Activated T-cell treated with anti-CD3 and anti-CD28 coated beads, Interleukin-2, amount 50 U/mL, for 72 hours (primary cell): ENCODE data around the gene TKTL1. TPM values are rescaled to one million over a fixed set of nuclear protein-coding genes. Genes with fewer than 3 reads are reported as not detected.

Source experiments
- ATAC-seq, 2 donors: fragments of 150-1000 bp; cut with Tn5 transposase; replicated peaks in 1 of 2; 2 replicates each; pipeline ENCODE4 v1.10.0; 2021; ENCODE audit warnings: moderate library complexity in 2 of 2, mild to moderate bottlenecking in 1 of 2
- DNase-seq, 2 donors: peaks; one replicate each; pipeline ENCODE4 v3.0.0; 2021 to 2022; ENCODE audit warnings: mixed read lengths in 1 of 2
- H3K27ac Mint-ChIP-seq: one replicate; pipeline ENCODE4 v1.8.0; 2022; ENCODE audit warnings: mild to moderate bottlenecking, moderate library complexity, mixed read lengths
- H3K27me3 Mint-ChIP-seq: one replicate; pipeline ENCODE4 v1.8.0; 2022; ENCODE audit warnings: low read depth, mixed read lengths
- H3K36me3 Mint-ChIP-seq, 2 donors: one replicate each; pipeline ENCODE4 v1.8.0; 2022; ENCODE audit warnings: mixed read lengths in 2 of 2, mild to moderate bottlenecking in 1 of 2; ENCODE audit not compliant: insufficient read depth in 2 of 2
- H3K4me1 Mint-ChIP-seq: one replicate; pipeline ENCODE4 v1.8.0; 2022; ENCODE audit warnings: low read depth, mixed read lengths
- H3K4me3 Mint-ChIP-seq, 2 donors: one replicate each; pipeline ENCODE4 v1.8.0; 2022; ENCODE audit warnings: mild to moderate bottlenecking in 2 of 2, mixed read lengths in 2 of 2, moderate library complexity in 2 of 2
- H3K9me3 Mint-ChIP-seq, 2 donors: one replicate each; pipeline ENCODE4 v1.8.0; 2022; ENCODE audit warnings: mixed read lengths in 2 of 2
- total RNA-seq, 2 donors: library from RNA; stranded (reverse); gene quantifications; one replicate each; pipeline ENCODE4 v1.2.3, GENCODE V29; 2022

TKTL1 gene
- total RNA-seq, 2 donors from 2014 or later, result 0.65 to 0.74 TPM

GRCh38 chrX:154372612-154373022 is 77.0 kb downstream of the TKTL1 start:
- peak overlapping the region; percentile 90 for H3K27ac Mint-ChIP-seq
- H3K4me3 Mint-ChIP-seq, result peak overlapping the region; percentile 82 to 87
- H3K36me3 Mint-ChIP-seq, result peaks cover 4% of the 10 kb centered on the region in 2 donors
- DNase-seq (peak; percentile 46 to 51), ATAC-seq (no peak)
- peaks cover 23% of the 10 kb centered on the region for H3K4me1 Mint-ChIP-seq
- no peaks in the 10 kb centered on the region for H3K9me3 Mint-ChIP-seq
- no peaks in the 10 kb centered on the region for H3K27me3 Mint-ChIP-seq

GRCh38 chrX:154373340-154374306 is 78.0 kb downstream of the TKTL1 start:
- peak overlapping the region; percentile 81 to 84 for H3K4me3 Mint-ChIP-seq
- no peak for DNase-seq
- peaks cover 4% of the 10 kb centered on the region in 2 donors for H3K36me3 Mint-ChIP-seq
- peaks cover 14% of the 10 kb centered on the region for H3K4me1 Mint-ChIP-seq
- no peak overlapping the region for H3K27ac Mint-ChIP-seq
- H3K9me3 Mint-ChIP-seq, result no peaks in the 10 kb centered on the region
- ATAC-seq, result no peak
- H3K27me3 Mint-ChIP-seq, result no peaks in the 10 kb centered on the region

- Mint-ChIP-seq H3K9me3 (no peaks in the 10 kb centered on the region), H3K4me3 (peak within 1 kb of the TSS; percentile 81 to 84), H3K4me1 (peaks cover 14% of the 10 kb centered on the region), H3K27me3 (no peaks in the 10 kb centered on the region), H3K27ac (no peak within 1 kb of the TSS), H3K36me3 (peaks cover 4% of the 10 kb centered on the region in 2 donors)
- ATAC-seq, result no peak
- DNase-seq, result peak; percentile 53 to 54
Observed at GRCh38 chrX:154374313-154375155, 78.9 kb downstream of the TKTL1 start, which contains the start of gene FLNA. Gene FLNA, minus strand, starts transcription at chrX:154374634. Its CDS starts 3,389 bp downstream, at chrX:154371245.

DNA sequence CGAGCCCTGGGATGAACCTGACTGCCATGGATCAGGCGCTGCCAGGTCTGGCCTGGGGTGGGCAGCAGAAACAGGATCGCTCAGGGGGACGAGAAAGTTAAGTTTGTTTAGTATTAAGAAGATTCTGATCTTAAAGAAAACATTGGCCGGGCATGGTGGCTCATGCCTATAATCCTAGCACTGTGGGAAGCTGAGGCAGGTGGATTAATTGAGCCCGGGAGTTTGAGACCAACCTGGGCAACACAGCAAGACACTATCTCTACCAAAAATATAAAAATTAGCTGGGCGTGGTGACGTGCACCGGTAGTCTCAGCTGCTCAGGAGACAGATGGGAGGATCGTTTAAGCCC is 79.5 kb downstream of the TKTL1 start:
- no peaks in the 10 kb centered on the region for H3K9me3 Mint-ChIP-seq
- no peak overlapping the region for H3K27ac Mint-ChIP-seq
- H3K4me3 Mint-ChIP-seq, result peak overlapping the region; percentile 60 to 65
- no peak for ATAC-seq
- H3K36me3 Mint-ChIP-seq, result peaks cover 4 to 6% of the 10 kb centered on the region in 2 donors
- DNase-seq, result no peak
- H3K4me1 Mint-ChIP-seq, result peaks cover 17% of the 10 kb centered on the region
- H3K27me3 Mint-ChIP-seq, result no peaks in the 10 kb centered on the region

DNA sequence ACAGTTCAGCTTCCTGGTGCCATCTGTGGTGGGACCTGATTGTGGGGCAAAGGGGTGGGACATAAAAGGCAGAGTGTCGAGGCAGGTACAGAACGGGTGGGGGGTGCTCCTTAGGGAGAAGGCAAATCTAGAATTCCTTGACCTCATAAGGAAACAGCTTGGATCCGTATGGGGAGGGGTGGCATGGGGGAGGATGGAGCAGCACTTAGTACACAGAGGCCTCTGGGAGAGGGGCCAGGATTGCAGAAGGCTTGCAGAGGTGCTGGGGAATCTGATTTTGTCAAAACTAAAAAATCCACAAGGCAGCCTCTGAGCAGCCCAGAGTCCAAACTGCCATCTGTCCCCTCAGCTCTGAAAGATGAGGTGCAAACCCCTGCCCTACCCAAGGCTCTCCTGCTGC is 81.2 kb downstream of the TKTL1 start:
- ATAC-seq, result no peak

DNA sequence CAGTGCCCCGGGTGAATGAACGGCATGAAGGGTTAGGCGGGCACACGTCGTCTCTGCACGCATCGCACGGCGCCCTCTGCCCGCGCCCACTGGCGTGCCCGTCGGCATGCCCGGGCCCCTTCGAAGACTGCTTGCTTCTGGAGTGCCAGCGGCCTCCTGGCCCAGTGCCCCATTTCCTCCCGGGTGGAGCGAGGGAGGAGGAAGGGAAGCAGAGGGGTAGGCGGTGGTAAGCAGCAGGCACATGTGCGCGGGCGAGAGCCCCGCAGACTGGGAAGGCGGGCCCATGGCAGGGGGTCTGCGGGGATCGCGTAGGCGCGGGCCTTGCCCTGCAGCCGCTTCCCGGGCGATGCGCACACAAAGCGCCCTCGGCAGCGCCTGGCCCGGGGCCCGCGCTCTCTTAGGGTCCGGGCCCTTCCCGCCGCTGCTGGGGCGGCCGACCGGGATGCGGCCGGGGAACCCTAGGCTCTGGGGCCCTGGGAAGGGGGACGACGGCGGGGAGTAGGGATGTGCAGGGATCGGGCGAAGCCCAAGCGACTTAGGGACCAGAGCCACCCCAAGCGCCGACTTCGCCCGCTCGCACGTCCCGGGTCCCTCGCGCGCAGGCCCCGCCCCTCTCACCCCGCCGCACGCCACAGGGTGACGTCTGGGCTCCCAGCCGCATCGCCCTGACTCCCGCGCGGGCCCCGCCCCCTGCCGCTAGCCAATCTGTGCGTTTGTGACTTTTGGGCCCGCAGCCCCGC is 82.6 kb downstream of the TKTL1 start:
- ATAC-seq (peak; percentile 1), DNase-seq (peak in 1 of 2 donors; percentile 46)
- H3K4me3 Mint-ChIP-seq, result peak overlapping the region; percentile 81 to 93
- peaks cover 4 to 5% of the 10 kb centered on the region in 2 donors for H3K36me3 Mint-ChIP-seq
- H3K27ac Mint-ChIP-seq, result no peak overlapping the region
- no peaks in the 10 kb centered on the region for H3K27me3 Mint-ChIP-seq
- H3K9me3 Mint-ChIP-seq, result no peaks in the 10 kb centered on the region
- peaks cover 28% of the 10 kb centered on the region for H3K4me1 Mint-ChIP-seq

More for the DNA sequence above, 81.2 kb downstream of the TKTL1 start:
- peaks cover 4 to 5% of the 10 kb centered on the region in 2 donors for H3K36me3 Mint-ChIP-seq
- H3K27ac Mint-ChIP-seq, result no peak overlapping the region
- peaks cover 26% of the 10 kb centered on the region for H3K4me1 Mint-ChIP-seq
- no peaks in the 10 kb centered on the region for H3K27me3 Mint-ChIP-seq
- DNase-seq, result no peak
- H3K9me3 Mint-ChIP-seq, result no peaks in the 10 kb centered on the region
- no peak overlapping the region for H3K4me3 Mint-ChIP-seq

- peak; percentile 95 to 96 for DNase-seq
- H3K27ac Mint-ChIP-seq, result peak within 1 kb of the TSS; percentile 82
- peak; percentile 84 to 85 for ATAC-seq
- H3K4me3 Mint-ChIP-seq, result peak within 1 kb of the TSS; percentile 87 to 93
- H3K36me3 Mint-ChIP-seq, result peaks cover 4 to 5% of the 10 kb centered on the region in 2 donors
- H3K9me3 Mint-ChIP-seq, result no peaks in the 10 kb centered on the region
- H3K4me1 Mint-ChIP-seq, result peaks cover 28% of the 10 kb centered on the region
- H3K27me3 Mint-ChIP-seq, result no peaks in the 10 kb centered on the region
Observed at GRCh38 chrX:154378799-154379568, 83.4 kb downstream of the TKTL1 start, which contains the start of gene EMD. Gene EMD, plus strand, starts transcription at chrX:154379295. Its CDS starts 190 bp downstream, at chrX:154379485.

DNA sequence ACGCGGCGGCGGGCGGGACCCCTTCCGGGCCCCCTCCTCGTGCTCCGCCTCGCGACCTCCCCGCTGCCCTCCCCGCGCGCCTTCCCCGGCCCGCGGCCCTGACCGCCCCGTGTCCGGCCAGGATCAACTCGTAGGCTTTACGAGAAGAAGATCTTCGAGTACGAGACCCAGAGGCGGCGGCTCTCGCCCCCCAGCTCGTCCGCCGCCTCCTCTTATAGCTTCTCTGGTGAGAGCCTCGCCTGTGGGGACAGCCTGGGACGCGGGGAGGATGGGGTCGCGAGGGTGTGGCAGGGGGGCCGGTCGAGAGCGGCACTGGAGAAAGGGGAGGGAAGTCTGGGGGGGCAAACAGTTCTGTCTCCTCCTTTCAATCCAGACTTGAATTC is 84.0 kb downstream of the TKTL1 start:
- Mint-ChIP-seq H3K27me3 (no peaks in the 10 kb centered on the region), H3K9me3 (no peaks in the 10 kb centered on the region), H3K36me3 (peaks cover 4 to 5% of the 10 kb centered on the region in 2 donors), H3K4me1 (peaks cover 28% of the 10 kb centered on the region), H3K4me3 (peak overlapping the region; percentile 87 to 93), H3K27ac (no peak overlapping the region)
- ATAC-seq, result no peak
- DNase-seq, result no peak

Other genes with a start within 250 kb of the TKTL1 start
- gene MECP2, start 198.1 kb upstream of the TKTL1 start, total RNA-seq, result 10 to 100 TPM; 70.4 to 73.5 TPM
- not detected for gene OPN1LW, start 151.6 kb upstream of the TKTL1 start, total RNA-seq
- gene OPN1MW, start 113.2 kb upstream of the TKTL1 start, total RNA-seq, result not detected
- gene OPN1MW2, start 76.0 kb upstream of the TKTL1 start, total RNA-seq, result not detected
- not detected for gene OPN1MW3, start 38.2 kb upstream of the TKTL1 start, total RNA-seq
- gene TEX28, start 671 bp upstream of the TKTL1 start, total RNA-seq, result not detected
- 100 to 1,000 TPM; 755 to 777 TPM for gene FLNA, start 78.8 kb downstream of the TKTL1 start, total RNA-seq
- gene EMD, start 83.5 kb downstream of the TKTL1 start, total RNA-seq, result 10 to 100 TPM; 91.0 to 92.9 TPM
- 1,000 to 10,000 TPM; 3,958 to 4,635 TPM for gene RPL10, start 102.6 kb downstream of the TKTL1 start, total RNA-seq
- 10 to 100 TPM in 1 of 2 donors, 1 to 10 TPM in 1; 9.3 to 11.4 TPM for gene DNASE1L1, start 113.5 kb downstream of the TKTL1 start, total RNA-seq
- 100 to 1,000 TPM in 1 of 2 donors, 10 to 100 TPM in 1; 89.0 to 106 TPM for gene TAFAZZIN, start 115.7 kb downstream of the TKTL1 start, total RNA-seq
- 10 to 100 TPM; 37.0 to 38.7 TPM for gene ATP6AP1, start 132.9 kb downstream of the TKTL1 start, total RNA-seq
- gene GDI1, start 141.4 kb downstream of the TKTL1 start, total RNA-seq, result 100 to 1,000 TPM; 115 to 118 TPM
- 10 to 100 TPM; 49.6 to 56.6 TPM for gene FAM50A, start 148.3 kb downstream of the TKTL1 start, total RNA-seq
- 10 to 100 TPM; 39.4 to 42.9 TPM for gene PLXNA3, start 162.5 kb downstream of the TKTL1 start, total RNA-seq
- 10 to 100 TPM; 34.3 to 35.8 TPM for gene LAGE3, start 183.5 kb downstream of the TKTL1 start, total RNA-seq
- 10 to 100 TPM; 45.0 to 53.5 TPM for gene UBL4A, start 190.8 kb downstream of the TKTL1 start, total RNA-seq
- 10 to 100 TPM; 19.9 to 25.1 TPM for gene SLC10A3, start 194.8 kb downstream of the TKTL1 start, total RNA-seq
- 10 to 100 TPM; 31.2 to 32.9 TPM for gene FAM3A, start 220.4 kb downstream of the TKTL1 start, total RNA-seq